HUDEP-2 (cell line): ENCODE results near the gene ULK4.
"Not testable (repeated sequence)": the region's sequence is repeated elsewhere in the genome, so short reads cannot be mapped to it uniquely, and the experiment has no call there.

Source experiments
- DNase-seq, 76 experiments: peaks; one replicate each; lab custom pipeline; 2025; ENCODE audit not compliant: unreplicated experiment in 76 of 76; lab: John Stamatoyannopoulos, UW

The ULK4 gene

GRCh38 chr3:41457176-41457575 lies 504.7 kb downstream of the ULK4 start:
- no peak for DNase-seq

- no peak for DNase-seq
These were observed 505.7 kb downstream of the ULK4 start for GRCh38 chr3:41456162-41456561.

- not testable (repeated sequence) for DNase-seq
These were observed 508.3 kb downstream of the ULK4 start for GRCh38 chr3:41453618-41454017.

GRCh38 chr3:41450416-41451231 lies 511.3 kb downstream of the ULK4 start:
- DNase-seq: no peak

- no peak for DNase-seq
These were observed 513.5 kb downstream of the ULK4 start for GRCh38 chr3:41448396-41448795.

- no peak for DNase-seq
These were observed 514.2 kb downstream of the ULK4 start for GRCh38 chr3:41447701-41448100.

GRCh38 chr3:41446316-41446715 lies 515.6 kb downstream of the ULK4 start:
- not testable (repeated sequence) for DNase-seq

GRCh38 chr3:41441568-41441967 lies 520.3 kb downstream of the ULK4 start:
- no peak for DNase-seq

GRCh38 chr3:41441139-41441538 lies 520.8 kb downstream of the ULK4 start:
- no peak for DNase-seq

- no peak for DNase-seq
These were observed 524.9 kb downstream of the ULK4 start for GRCh38 chr3:41436983-41437382.

- no peak for DNase-seq
These were observed 527.1 kb downstream of the ULK4 start for GRCh38 chr3:41434781-41435180.

- DNase-seq: no peak
These were observed 530.5 kb downstream of the ULK4 start for GRCh38 chr3:41431386-41431785.

- no peak for DNase-seq
These were observed 531.0 kb downstream of the ULK4 start for GRCh38 chr3:41430886-41431285.

GRCh38 chr3:41430391-41430790 lies 531.5 kb downstream of the ULK4 start:
- no peak for DNase-seq

GRCh38 chr3:41426485-41426884 lies 535.4 kb downstream of the ULK4 start:
- DNase-seq: no peak

- no peak for DNase-seq
These were observed 537.2 kb downstream of the ULK4 start for GRCh38 chr3:41424543-41425300.

- DNase-seq: no peak
These were observed 542.1 kb downstream of the ULK4 start for GRCh38 chr3:41419809-41420208.

GRCh38 chr3:41418961-41419691 lies 542.8 kb downstream of the ULK4 start:
- DNase-seq: no peak

- no peak for DNase-seq
These were observed 544.3 kb downstream of the ULK4 start for GRCh38 chr3:41417574-41417973.

GRCh38 chr3:41411065-41411464 lies 550.8 kb downstream of the ULK4 start:
- no peak for DNase-seq

GRCh38 chr3:41405466-41405865 lies 556.4 kb downstream of the ULK4 start:
- no peak for DNase-seq
